NCI-H2227 (cell line): Measurements from ENCODE around the gene LRRC3.

ENCODE experiments used
- DNase-seq: peaks from one replicate; lab custom pipeline; 2025; ENCODE audit not compliant: unreplicated experiment; lab: John Stamatoyannopoulos, UW

The LRRC3 gene

GRCh38 chr21:44477131-44477530 lies 21.8 kb downstream of the LRRC3 start:
- no peak for DNase-seq

- DNase-seq = no peak
Measured at GRCh38 chr21:44477712-44478111, 22.4 kb downstream of the LRRC3 start.

- no peak for DNase-seq
Measured at GRCh38 chr21:44478124-44478800, 23.0 kb downstream of the LRRC3 start.

- no peak for DNase-seq
Measured at GRCh38 chr21:44478801-44479167, 23.5 kb downstream of the LRRC3 start.

- DNase-seq = peak; percentile 46
Measured at GRCh38 chr21:44479556-44480199, 24.4 kb downstream of the LRRC3 start.

- no peak for DNase-seq
Measured at GRCh38 chr21:44480200-44481053, 25.1 kb downstream of the LRRC3 start.

GRCh38 chr21:44482581-44483287 lies 27.4 kb downstream of the LRRC3 start:
- no peak for DNase-seq

- no peak for DNase-seq
Measured at GRCh38 chr21:44483288-44484237, 28.3 kb downstream of the LRRC3 start.

- peak; percentile 58 for DNase-seq
Measured at GRCh38 chr21:44484498-44485253, 29.4 kb downstream of the LRRC3 start.

GRCh38 chr21:44485254-44485793 lies 30.0 kb downstream of the LRRC3 start:
- DNase-seq = peak; percentile 84

GRCh38 chr21:44485796-44486195 lies 30.5 kb downstream of the LRRC3 start:
- DNase-seq = no peak

GRCh38 chr21:44486302-44486701 lies 31.0 kb downstream of the LRRC3 start:
- peak; percentile 17 for DNase-seq

- DNase-seq = peak; percentile 15
Measured at GRCh38 chr21:44487831-44488230, 32.5 kb downstream of the LRRC3 start.

GRCh38 chr21:44489962-44490361 lies 34.7 kb downstream of the LRRC3 start:
- DNase-seq = no peak

GRCh38 chr21:44490405-44490804 lies 35.1 kb downstream of the LRRC3 start:
- no peak for DNase-seq

GRCh38 chr21:44490816-44491215 lies 35.5 kb downstream of the LRRC3 start:
- no peak for DNase-seq

GRCh38 chr21:44492567-44493385 lies 37.5 kb downstream of the LRRC3 start:
- DNase-seq = no peak

GRCh38 chr21:44494418-44494817 lies 39.1 kb downstream of the LRRC3 start:
- no peak for DNase-seq
